Femur (tissue), 1 donor: Measurements from ENCODE around the gene ADD3.

Source experiments
- DNase-seq: peaks from one replicate; pipeline ENCODE4 v3.0.0-alpha.2; 2017

Gene ADD3

GRCh38 chr10:110158051-110159005, 150.5 kb downstream of the ADD3 start:
- DNase-seq, result no peak

GRCh38 chr10:110160081-110160480, 152.3 kb downstream of the ADD3 start:
- no peak for DNase-seq

- DNase-seq, result no peak
These were observed 152.7 kb downstream of the ADD3 start for GRCh38 chr10:110160522-110160921.

- no peak for DNase-seq
These were observed 155.0 kb downstream of the ADD3 start for GRCh38 chr10:110162741-110163145.

GRCh38 chr10:110163192-110163773, 155.5 kb downstream of the ADD3 start:
- DNase-seq, result no peak

GRCh38 chr10:110163841-110164240, 156.1 kb downstream of the ADD3 start:
- DNase-seq, result no peak

GRCh38 chr10:110165239-110165638, 157.5 kb downstream of the ADD3 start:
- DNase-seq, result no peak

GRCh38 chr10:110167149-110167548, 159.4 kb downstream of the ADD3 start:
- no peak for DNase-seq

GRCh38 chr10:110168601-110169481, 161.1 kb downstream of the ADD3 start:
- no peak for DNase-seq

GRCh38 chr10:110169586-110169985, 161.8 kb downstream of the ADD3 start:
- DNase-seq, result no peak

- no peak for DNase-seq
These were observed 162.6 kb downstream of the ADD3 start for GRCh38 chr10:110170142-110170971.

GRCh38 chr10:110171032-110171431, 163.2 kb downstream of the ADD3 start:
- DNase-seq, result no peak

GRCh38 chr10:110172155-110172554, 164.4 kb downstream of the ADD3 start:
- DNase-seq, result no peak

- no peak for DNase-seq
These were observed 166.4 kb downstream of the ADD3 start for GRCh38 chr10:110174201-110174600.

GRCh38 chr10:110174816-110175215, 167.0 kb downstream of the ADD3 start:
- no peak for DNase-seq

- no peak for DNase-seq
These were observed 167.6 kb downstream of the ADD3 start for GRCh38 chr10:110175406-110175805.

GRCh38 chr10:110176141-110177030, 168.6 kb downstream of the ADD3 start:
- DNase-seq, result no peak

GRCh38 chr10:110179220-110179619, 171.4 kb downstream of the ADD3 start:
- no peak for DNase-seq

GRCh38 chr10:110181451-110181850, 173.7 kb downstream of the ADD3 start:
- DNase-seq, result no peak

GRCh38 chr10:110181911-110182310, 174.1 kb downstream of the ADD3 start:
- DNase-seq, result no peak

GRCh38 chr10:110184398-110184797, 176.6 kb downstream of the ADD3 start:
- no peak for DNase-seq
